WTC11 (cell line): ENCODE results near the gene GRB10. TPM values are rescaled to one million over a fixed set of nuclear protein-coding genes. Genes with fewer than 3 reads are reported as not detected.

ENCODE experiments used
- ATAC-seq: fragments of 200-7000 bp; cut with Tn5 transposase; 2 replicates; pipeline ENCODE4 v1.10.0; 2021; ENCODE audit warnings: mild to moderate bottlenecking, moderate library complexity
- CTCF ChIA-PET: fragments of 300-600 bp; sonication (Branson Sonifier 250); formaldehyde crosslinking; loops from one replicate; lab custom pipeline; 2021; ENCODE audit warnings: antibody characterized with exemption; lab: Charles Lee
- POLR2A ChIA-PET: fragments of 350-600 bp; sonication (Branson Sonifier 250); formaldehyde crosslinking; loops from one replicate; lab custom pipeline; 2021; ENCODE audit warnings: antibody characterized with exemption; lab: Charles Lee
- DNase-seq: peaks from one replicate; pipeline ENCODE4 v3.0.0; 2021; ENCODE audit warnings: low spot score
- H3K27ac Mint-ChIP-seq: 2 replicates; pipeline ENCODE4 v1.8.0; 2021; ENCODE audit warnings: mixed read lengths
- H3K27me3 Mint-ChIP-seq: 2 replicates; pipeline ENCODE4 v1.8.0; 2021; ENCODE audit warnings: low read depth, mild to moderate bottlenecking, moderate library complexity, mixed read lengths
- H3K36me3 Mint-ChIP-seq: 2 replicates; pipeline ENCODE4 v1.8.0; 2021; ENCODE audit warnings: mixed read lengths
- H3K4me1 Mint-ChIP-seq: 2 replicates; pipeline ENCODE4 v1.8.0; 2022; ENCODE audit warnings: mixed read lengths
- H3K4me3 Mint-ChIP-seq: 2 replicates; pipeline ENCODE4 v1.8.0; 2021; ENCODE audit warnings: mild to moderate bottlenecking, moderate library complexity, mixed read lengths
- H3K9me3 Mint-ChIP-seq: 2 replicates; pipeline ENCODE4 v1.8.0; 2021; ENCODE audit warnings: mixed read lengths
- FOXJ3 ChIP-seq: sonication (generic); formaldehyde crosslinking; IDR thresholded peaks from 2 replicates; pipeline ENCODE4 v1.9.0; 2021; ENCODE audit warnings: missing genetic modification reagents, mild to moderate bottlenecking, borderline replicate concordance
- FOXK1 ChIP-seq: sonication (generic); formaldehyde crosslinking; IDR thresholded peaks from 2 replicates; pipeline ENCODE4 v1.8.0; 2022; ENCODE audit warnings: mild to moderate bottlenecking, moderate library complexity, missing genetic modification reagents
- JUN ChIP-seq: sonication (generic); formaldehyde crosslinking; IDR thresholded peaks from 2 replicates; pipeline ENCODE4 v1.8.0; 2023; ENCODE audit warnings: mild to moderate bottlenecking, missing genetic modification reagents
- KAT7 ChIP-seq: sonication (generic); formaldehyde crosslinking; IDR thresholded peaks from 2 replicates; pipeline ENCODE4 v1.8.1; 2023; ENCODE audit warnings: missing genetic modification reagents, mild to moderate bottlenecking, borderline replicate concordance
- MXD4 ChIP-seq: fragments of 250-450 bp; sonication (Bioruptor Pico); IDR thresholded peaks from 2 replicates; pipeline ENCODE4 v1.8.0; 2021; ENCODE audit warnings: mild to moderate bottlenecking, moderate library complexity, borderline replicate concordance
- NR2C2 ChIP-seq: sonication (generic); formaldehyde crosslinking; IDR thresholded peaks from 2 replicates; pipeline ENCODE4 v1.8.0; 2022; ENCODE audit warnings: mild to moderate bottlenecking, missing genetic modification reagents
- NR3C1 ChIP-seq: sonication (generic); formaldehyde crosslinking; conservative IDR thresholded peaks from 2 replicates; pipeline ENCODE4 v1.8.1; 2023; ENCODE audit warnings: low read depth, mild to moderate bottlenecking, missing genetic modification reagents
- PRDM15 ChIP-seq: sonication (generic); formaldehyde crosslinking; IDR thresholded peaks from 2 replicates; pipeline ENCODE4 v1.8.0; 2022; ENCODE audit warnings: missing genetic modification reagents
- TEAD1 ChIP-seq: sonication (generic); formaldehyde crosslinking; IDR thresholded peaks from 2 replicates; pipeline ENCODE4 v1.8.0; 2022; ENCODE audit warnings: mild to moderate bottlenecking, missing genetic modification reagents
- TEAD4 ChIP-seq: sonication (generic); formaldehyde crosslinking; IDR thresholded peaks from 2 replicates; pipeline ENCODE4 v1.8.0; 2022; ENCODE audit warnings: mild to moderate bottlenecking, missing genetic modification reagents
- ZNF138 ChIP-seq: sonication (generic); formaldehyde crosslinking; conservative IDR thresholded peaks from 2 replicates; pipeline ENCODE4 v1.8.1; 2022; ENCODE audit warnings: mild to moderate bottlenecking, moderate library complexity, missing genetic modification reagents
- ZNF232 ChIP-seq: sonication (generic); formaldehyde crosslinking; IDR thresholded peaks from 2 replicates; pipeline ENCODE4 v1.8.0; 2022; ENCODE audit warnings: mild to moderate bottlenecking, missing genetic modification reagents
- ZNF425 ChIP-seq: fragments of 250-450 bp; sonication (Bioruptor Pico); conservative IDR thresholded peaks from 2 replicates; pipeline ENCODE4 v1.9.0; 2021; ENCODE audit warnings: mild to moderate bottlenecking
- ZNF512 ChIP-seq: sonication (generic); formaldehyde crosslinking; IDR thresholded peaks from 2 replicates; pipeline ENCODE4 v1.8.1; 2022; ENCODE audit warnings: missing genetic modification reagents, borderline replicate concordance
- total RNA-seq: library from RNA; stranded (reverse); gene quantifications from 3 replicates; pipeline ENCODE4 v1.2.3, GENCODE V29; 2021
- TF ChIP-seq, protein P1 (sequence below): fragments of 250-450 bp; sonication (Bioruptor Pico); IDR thresholded peaks from 2 replicates; pipeline ENCODE4 v2.1.2; 2022; ENCODE audit warnings: mild to moderate bottlenecking, moderate library complexity
- TF ChIP-seq, protein P2 (sequence below): fragments of 250-450 bp; sonication (Bioruptor Pico); IDR thresholded peaks from 2 replicates; pipeline ENCODE4 v1.9.0; 2021; ENCODE audit warnings: mild to moderate bottlenecking
- TF ChIP-seq, protein P3 (sequence below): sonication (generic); formaldehyde crosslinking; IDR thresholded peaks from 2 replicates; pipeline ENCODE4 v1.8.1; 2023; ENCODE audit warnings: mild to moderate bottlenecking, moderate library complexity, missing genetic modification reagents

GRB10 gene
- total RNA-seq, 1 experiment from 2014 or later, result 103 TPM

GRCh38 chr7:50644586-50644985 is 138.1 kb downstream of the GRB10 start:
- H3K36me3 Mint-ChIP-seq, result peaks cover 11% of the 10 kb centered on the region
- DNase-seq (no peak), ATAC-seq (no peak)
- POLR2A ChIA-PET, result no interaction called here
- no peak overlapping the region for H3K27ac Mint-ChIP-seq
- no peaks in the 10 kb centered on the region for H3K27me3 Mint-ChIP-seq
- no peak overlapping the region for H3K4me3 Mint-ChIP-seq
- TF ChIP-seq TEAD1 (CRISPR knock-in tag), result no peak
- TF ChIP-seq FOXJ3, result no peak
- TF ChIP-seq, protein P1, sequence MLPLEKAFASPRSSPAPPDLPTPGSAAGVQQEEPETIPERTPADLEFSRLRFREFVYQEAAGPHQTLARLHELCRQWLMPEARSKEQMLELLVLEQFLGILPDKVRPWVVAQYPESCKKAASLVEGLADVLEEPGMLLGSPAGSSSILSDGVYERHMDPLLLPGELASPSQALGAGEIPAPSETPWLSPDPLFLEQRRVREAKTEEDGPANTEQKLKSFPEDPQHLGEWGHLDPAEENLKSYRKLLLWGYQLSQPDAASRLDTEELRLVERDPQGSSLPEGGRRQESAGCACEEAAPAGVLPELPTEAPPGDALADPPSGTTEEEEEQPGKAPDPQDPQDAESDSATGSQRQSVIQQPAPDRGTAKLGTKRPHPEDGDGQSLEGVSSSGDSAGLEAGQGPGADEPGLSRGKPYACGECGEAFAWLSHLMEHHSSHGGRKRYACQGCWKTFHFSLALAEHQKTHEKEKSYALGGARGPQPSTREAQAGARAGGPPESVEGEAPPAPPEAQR (CRISPR knock-in tag), result no peak
- no peak for TF ChIP-seq FOXK1
- TF ChIP-seq, protein P2, sequence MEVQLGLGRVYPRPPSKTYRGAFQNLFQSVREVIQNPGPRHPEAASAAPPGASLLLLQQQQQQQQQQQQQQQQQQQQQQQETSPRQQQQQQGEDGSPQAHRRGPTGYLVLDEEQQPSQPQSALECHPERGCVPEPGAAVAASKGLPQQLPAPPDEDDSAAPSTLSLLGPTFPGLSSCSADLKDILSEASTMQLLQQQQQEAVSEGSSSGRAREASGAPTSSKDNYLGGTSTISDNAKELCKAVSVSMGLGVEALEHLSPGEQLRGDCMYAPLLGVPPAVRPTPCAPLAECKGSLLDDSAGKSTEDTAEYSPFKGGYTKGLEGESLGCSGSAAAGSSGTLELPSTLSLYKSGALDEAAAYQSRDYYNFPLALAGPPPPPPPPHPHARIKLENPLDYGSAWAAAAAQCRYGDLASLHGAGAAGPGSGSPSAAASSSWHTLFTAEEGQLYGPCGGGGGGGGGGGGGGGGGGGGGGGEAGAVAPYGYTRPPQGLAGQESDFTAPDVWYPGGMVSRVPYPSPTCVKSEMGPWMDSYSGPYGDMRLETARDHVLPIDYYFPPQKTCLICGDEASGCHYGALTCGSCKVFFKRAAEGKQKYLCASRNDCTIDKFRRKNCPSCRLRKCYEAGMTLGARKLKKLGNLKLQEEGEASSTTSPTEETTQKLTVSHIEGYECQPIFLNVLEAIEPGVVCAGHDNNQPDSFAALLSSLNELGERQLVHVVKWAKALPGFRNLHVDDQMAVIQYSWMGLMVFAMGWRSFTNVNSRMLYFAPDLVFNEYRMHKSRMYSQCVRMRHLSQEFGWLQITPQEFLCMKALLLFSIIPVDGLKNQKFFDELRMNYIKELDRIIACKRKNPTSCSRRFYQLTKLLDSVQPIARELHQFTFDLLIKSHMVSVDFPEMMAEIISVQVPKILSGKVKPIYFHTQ (CRISPR knock-in tag), result no peak
- TF ChIP-seq JUN (CRISPR knock-in tag), result no peak
- TF ChIP-seq, protein P3, sequence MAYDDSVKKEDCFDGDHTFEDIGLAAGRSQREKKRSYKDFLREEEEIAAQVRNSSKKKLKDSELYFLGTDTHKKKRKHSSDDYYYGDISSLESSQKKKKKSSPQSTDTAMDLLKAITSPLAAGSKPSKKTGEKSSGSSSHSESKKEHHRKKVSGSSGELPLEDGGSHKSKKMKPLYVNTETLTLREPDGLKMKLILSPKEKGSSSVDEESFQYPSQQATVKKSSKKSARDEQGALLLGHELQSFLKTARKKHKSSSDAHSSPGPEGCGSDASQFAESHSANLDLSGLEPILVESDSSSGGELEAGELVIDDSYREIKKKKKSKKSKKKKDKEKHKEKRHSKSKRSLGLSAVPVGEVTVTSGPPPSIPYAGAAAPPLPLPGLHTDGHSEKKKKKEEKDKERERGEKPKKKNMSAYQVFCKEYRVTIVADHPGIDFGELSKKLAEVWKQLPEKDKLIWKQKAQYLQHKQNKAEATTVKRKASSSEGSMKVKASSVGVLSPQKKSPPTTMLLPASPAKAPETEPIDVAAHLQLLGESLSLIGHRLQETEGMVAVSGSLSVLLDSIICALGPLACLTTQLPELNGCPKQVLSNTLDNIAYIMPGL, result no peak
- no peak for TF ChIP-seq MXD4 (CRISPR knock-in tag)
- no peak for TF ChIP-seq ZNF138 (CRISPR knock-in tag)
- TF ChIP-seq NR2C2 (CRISPR knock-in tag), result no peak
- no peak for TF ChIP-seq KAT7
- no peak for TF ChIP-seq ZNF232 (CRISPR knock-in tag)
- peaks cover 7% of the 10 kb centered on the region; the same call in 1 of the 2 replicates for H3K4me1 Mint-ChIP-seq
- CTCF ChIA-PET, result no interaction called here
- no peaks in the 10 kb centered on the region for H3K9me3 Mint-ChIP-seq

DNA sequence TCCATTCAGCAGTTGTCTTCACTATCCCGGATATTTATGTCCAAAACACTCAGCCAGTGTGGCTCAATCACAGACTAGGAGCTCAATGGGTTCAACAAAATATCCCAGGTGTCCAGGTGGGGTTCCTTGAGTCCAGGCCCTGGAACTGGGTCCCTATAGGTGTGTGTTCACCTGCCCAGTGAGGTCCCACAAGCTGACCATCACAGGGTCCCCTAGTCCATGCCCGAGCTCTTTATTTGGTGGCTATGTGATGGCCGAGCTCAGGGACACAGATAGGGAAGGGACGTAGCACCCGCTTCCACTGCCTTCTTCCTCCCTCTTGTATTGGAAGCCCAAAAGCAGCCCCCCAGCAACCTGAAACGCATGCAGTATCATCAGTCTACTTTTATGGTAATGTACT is 138.6 kb downstream of the GRB10 start:
- POLR2A ChIA-PET, result no interaction called here
- Mint-ChIP-seq H3K9me3 (no peaks in the 10 kb centered on the region), H3K4me1 (peaks cover 5% of the 10 kb centered on the region; the same call in 1 of the 2 replicates), H3K27ac (no peak overlapping the region), H3K36me3 (peaks cover 7% of the 10 kb centered on the region), H3K4me3 (no peak overlapping the region), H3K27me3 (no peaks in the 10 kb centered on the region)
- DNase-seq, result no peak
- ATAC-seq, result no peak
- TF ChIP-seq ZNF512 (CRISPR knock-in tag) (no peak), PRDM15 (CRISPR knock-in tag) (no peak), NR3C1 (CRISPR knock-in tag) (no peak), KAT7 (no peak), TEAD4 (CRISPR knock-in tag) (no peak), ZNF425 (CRISPR knock-in tag) (no peak), JUN (CRISPR knock-in tag) (no peak)
- CTCF ChIA-PET, result no interaction called here
